ENCODE measurements around the gene KMT2A.

- TF ChIP-seq CTCF (conservative IDR thresholded peaks at IDR 0.05; ENCODE audit: low read depth, low read length) = no peak
- TF ChIP-seq EZH2 (IDR thresholded peaks at IDR 0.05; ENCODE audit: borderline replicate concordance, low read depth, low read length, poor library complexity, severe bottlenecking) = no peak
Measured at GRCh38 chr11:118412921-118413320, 23.4 kb upstream of the KMT2A start.

All from A673 (cell line).